SH-SY5Y (cell line): ENCODE measurements around the gene PPEF1.

ENCODE experiments used
- GATA2 ChIP-seq: IDR thresholded peaks from 2 replicates; pipeline ENCODE4 v1.6.1; 2011; ENCODE audit warnings: mild to moderate bottlenecking, low read depth, low read length
- GATA3 ChIP-seq: IDR thresholded peaks from 2 replicates; pipeline ENCODE4 v1.6.1; 2011; ENCODE audit warnings: low read depth, mild to moderate bottlenecking, low read length, moderate library complexity

GRCh38 chrX:18799911-18800310, 92.5 kb downstream of the PPEF1 start:
- TF ChIP-seq GATA2 (no peak), GATA3 (no peak)
